Measurements from ENCODE around the gene OR1K1. TPM values are rescaled to one million over a fixed set of nuclear protein-coding genes. Genes with fewer than 3 reads are reported as not detected.
A peak's percentile ranks its signal among the peaks of the same experiment; 100 is the strongest.

OR1K1 gene
- total and polyA plus RNA-seq, 9 of the 15 experiments (the other 6 are each of a cell fraction or from before 2014, with no cell fraction given), result not detected

- 0 out of 2 replicates have a peak, but pooled peaks have one; percentile 42 for TF ChIP-seq ELF2 (CRISPR knock-in tag; IDR thresholded peaks at IDR 0.05)
- TF ChIP-seq LCOR (CRISPR knock-in tag; IDR thresholded peaks at IDR 0.05), result no peak
- peak; percentile 73 for TF ChIP-seq TCF3 (CRISPR knock-in tag; IDR thresholded peaks at IDR 0.05)
- TF ChIP-seq ZNF253 (CRISPR knock-in tag; conservative IDR thresholded peaks at IDR 0.05), result no peak
- peak; percentile 62; the same call in 1 of the 2 replicates for TF ChIP-seq ATF7 (IDR thresholded peaks at IDR 0.05)
- 0 out of 2 replicates have a peak, but pooled peaks have one; percentile 25 for TF ChIP-seq PYGO2 (tag; IDR thresholded peaks at IDR 0.05)
- peak; percentile 75 for TF ChIP-seq TEAD4 (IDR thresholded peaks at IDR 0.05; ENCODE audit: low read length)
- no peak for TF ChIP-seq TEAD4 (CRISPR knock-in tag; IDR thresholded peaks at IDR 0.05; ENCODE audit: borderline replicate concordance)
- TF ChIP-seq SP1 (CRISPR knock-in tag; IDR thresholded peaks at IDR 0.05), result no peak
- no peak for TF ChIP-seq POLR2B (IDR thresholded peaks at IDR 0.05; ENCODE audit: low read depth, partially characterized antibody)
- TF ChIP-seq THRA (IDR thresholded peaks at IDR 0.05), result no peak
- TF ChIP-seq ATF3 (IDR thresholded peaks at IDR 0.05), result peak; percentile 81
- TF ChIP-seq ATF3 (CRISPR knock-in tag; conservative IDR thresholded peaks at IDR 0.05), result no peak
- peak; percentile 82 for TF ChIP-seq CBFA2T3 (IDR thresholded peaks at IDR 0.05)
- TF ChIP-seq NCOA4 (IDR thresholded peaks at IDR 0.05; ENCODE audit: partially characterized antibody), result no peak
- peak; percentile 64 for TF ChIP-seq GATA2 (CRISPR knock-in tag; IDR thresholded peaks at IDR 0.05)
- no peak for TF ChIP-seq ZHX1 (conservative IDR thresholded peaks at IDR 0.05; ENCODE audit: low read length)
- TF ChIP-seq SRSF7 (optimal IDR thresholded peaks at IDR 0.05; ENCODE audit: low read depth, low read length), result no peak
- peak; percentile 55 for TF ChIP-seq DPF2 (IDR thresholded peaks at IDR 0.05)
- no peak for TF ChIP-seq ELK1 (CRISPR knock-in tag; IDR thresholded peaks at IDR 0.05)
- TF ChIP-seq USF1 (CRISPR knock-in tag; IDR thresholded peaks at IDR 0.05), result no peak
- TF ChIP-seq MEF2D (tag; conservative IDR thresholded peaks at IDR 0.05; ENCODE audit: low read depth), result peak; percentile 67; the same call in 1 of the 2 replicates
- TF ChIP-seq MTA3 (IDR thresholded peaks at IDR 0.05; ENCODE audit: borderline replicate concordance), result 0 out of 2 replicates have a peak, but pooled peaks have one; percentile 45
Measured at GRCh38 chr9:122821278-122821943, 21.5 kb downstream of the OR1K1 start (continued).
